ENCODE results near the gene IQSEC1.

DNA sequence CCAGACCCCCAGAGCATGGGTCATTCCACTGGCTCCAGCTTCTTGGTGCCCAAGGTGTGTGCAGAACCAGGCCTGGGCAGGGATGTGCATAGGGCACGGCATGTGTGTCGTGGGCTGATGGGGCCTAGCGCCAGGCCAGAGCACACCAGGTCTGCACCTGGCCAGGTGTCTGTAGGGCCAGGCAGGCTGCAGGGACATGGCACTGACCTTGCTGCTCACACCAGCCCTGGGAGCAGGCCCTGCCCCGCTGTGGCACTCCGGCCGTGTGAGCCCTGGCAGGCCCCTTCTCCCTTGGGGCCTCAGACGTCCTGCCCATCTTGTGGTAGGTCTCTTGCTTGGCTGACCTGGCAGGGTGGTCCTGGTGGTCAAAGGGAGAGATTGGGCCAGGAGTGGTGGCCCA, 147.6 kb downstream of the IQSEC1 start:
- TF ChIP-seq ASH2L (IDR thresholded peaks at IDR 0.05; ENCODE audit: low read length) (no peak), EZH2 (IDR thresholded peaks at IDR 0.05; ENCODE audit: low read depth, low read length, severe bottlenecking) (no peak), YY1 (IDR thresholded peaks at IDR 0.05; ENCODE audit: low read depth, low read length) (no peak), CTCF (IDR thresholded peaks at IDR 0.05; ENCODE audit: control extremely low read depth in 1 of 3, insufficient read depth in 1 of 3, low read depth in 1 of 3, low read length in 3 of 3) (no peak), SIN3A (conservative IDR thresholded peaks at IDR 0.05 in 1 of 2, IDR thresholded peaks at IDR 0.05 in 1 of 2; ENCODE audit: low read depth in 1 of 2, low read length in 2 of 2) (no peak), HDAC6 (IDR thresholded peaks at IDR 0.05; ENCODE audit: low read depth, low read length) (no peak), POLR2AphosphoS5 (IDR thresholded peaks at IDR 0.05; ENCODE audit: low read depth, low read length) (no peak), CEBPB (IDR thresholded peaks at IDR 0.05; ENCODE audit: low read depth, low read length) (no peak)
